WTC11 (cell line): ENCODE measurements around the gene CEACAM16. TPM values are rescaled to one million over a fixed set of nuclear protein-coding genes. Genes with fewer than 3 reads are reported as not detected.

Source experiments
- ATAC-seq: fragments of 200-7000 bp; cut with Tn5 transposase; 2 replicates; pipeline ENCODE4 v1.10.0; 2021; ENCODE audit warnings: mild to moderate bottlenecking, moderate library complexity
- CTCF ChIA-PET: fragments of 300-600 bp; sonication (Branson Sonifier 250); formaldehyde crosslinking; loops from one replicate; lab custom pipeline; 2021; ENCODE audit warnings: antibody characterized with exemption; lab: Charles Lee
- POLR2A ChIA-PET: fragments of 350-600 bp; sonication (Branson Sonifier 250); formaldehyde crosslinking; loops from one replicate; lab custom pipeline; 2021; ENCODE audit warnings: antibody characterized with exemption; lab: Charles Lee
- DNase-seq: peaks from one replicate; pipeline ENCODE4 v3.0.0; 2021; ENCODE audit warnings: low spot score
- H3K27ac Mint-ChIP-seq: 2 replicates; pipeline ENCODE4 v1.8.0; 2021; ENCODE audit warnings: mixed read lengths
- H3K27me3 Mint-ChIP-seq: 2 replicates; pipeline ENCODE4 v1.8.0; 2021; ENCODE audit warnings: low read depth, mild to moderate bottlenecking, moderate library complexity, mixed read lengths
- H3K36me3 Mint-ChIP-seq: 2 replicates; pipeline ENCODE4 v1.8.0; 2021; ENCODE audit warnings: mixed read lengths
- H3K4me1 Mint-ChIP-seq: 2 replicates; pipeline ENCODE4 v1.8.0; 2022; ENCODE audit warnings: mixed read lengths
- H3K4me3 Mint-ChIP-seq: 2 replicates; pipeline ENCODE4 v1.8.0; 2021; ENCODE audit warnings: mild to moderate bottlenecking, moderate library complexity, mixed read lengths
- H3K9me3 Mint-ChIP-seq: 2 replicates; pipeline ENCODE4 v1.8.0; 2021; ENCODE audit warnings: mixed read lengths
- ATF1 ChIP-seq: sonication (generic); formaldehyde crosslinking; IDR thresholded peaks from 2 replicates; pipeline ENCODE4 v1.8.1; 2023; ENCODE audit warnings: mild to moderate bottlenecking, moderate library complexity, missing genetic modification reagents
- EMX1 ChIP-seq: fragments of 250-450 bp; sonication (Bioruptor Pico); IDR thresholded peaks from 2 replicates; pipeline ENCODE4 v1.8.0; 2021; ENCODE audit warnings: mild to moderate bottlenecking
- ETV6 ChIP-seq: sonication (generic); formaldehyde crosslinking; IDR thresholded peaks from 2 replicates; pipeline ENCODE4 v1.8.1; 2022; ENCODE audit warnings: mild to moderate bottlenecking, missing genetic modification reagents
- KAT7 ChIP-seq: sonication (generic); formaldehyde crosslinking; IDR thresholded peaks from 2 replicates; pipeline ENCODE4 v1.8.1; 2023; ENCODE audit warnings: missing genetic modification reagents, mild to moderate bottlenecking, borderline replicate concordance
- NR1H2 ChIP-seq: sonication (generic); formaldehyde crosslinking; IDR thresholded peaks from 2 replicates; pipeline ENCODE4 v1.9.0; 2021; ENCODE audit warnings: mild to moderate bottlenecking, moderate library complexity, missing genetic modification reagents
- NR3C1 ChIP-seq: sonication (generic); formaldehyde crosslinking; conservative IDR thresholded peaks from 2 replicates; pipeline ENCODE4 v1.8.1; 2023; ENCODE audit warnings: low read depth, mild to moderate bottlenecking, missing genetic modification reagents
- OVOL2 ChIP-seq: fragments of 250-450 bp; sonication (Bioruptor Pico); IDR thresholded peaks from 2 replicates; pipeline ENCODE4 v1.9.0; 2021; ENCODE audit warnings: mild to moderate bottlenecking, borderline replicate concordance
- PRRX2 ChIP-seq: fragments of 250-450 bp; sonication (Bioruptor Pico); IDR thresholded peaks from 2 replicates; pipeline ENCODE4 v1.8.0; 2021; ENCODE audit warnings: mild to moderate bottlenecking
- RELA ChIP-seq: sonication (generic); formaldehyde crosslinking; IDR thresholded peaks from 2 replicates; pipeline ENCODE4 v1.8.1; 2022; ENCODE audit warnings: missing genetic modification reagents, mild to moderate bottlenecking, borderline replicate concordance
- TEAD1 ChIP-seq: sonication (generic); formaldehyde crosslinking; IDR thresholded peaks from 2 replicates; pipeline ENCODE4 v1.8.0; 2022; ENCODE audit warnings: mild to moderate bottlenecking, missing genetic modification reagents
- TEAD4 ChIP-seq: sonication (generic); formaldehyde crosslinking; IDR thresholded peaks from 2 replicates; pipeline ENCODE4 v1.8.0; 2022; ENCODE audit warnings: mild to moderate bottlenecking, missing genetic modification reagents
- TP53 ChIP-seq: sonication (generic); formaldehyde crosslinking; IDR thresholded peaks from 2 replicates; pipeline ENCODE4 v1.8.1; 2023; ENCODE audit warnings: mild to moderate bottlenecking, missing genetic modification reagents
- ZNF263 ChIP-seq: sonication (generic); formaldehyde crosslinking; IDR thresholded peaks from 2 replicates; pipeline ENCODE4 v1.8.1; 2022; ENCODE audit warnings: low read depth, mild to moderate bottlenecking, moderate library complexity, missing genetic modification reagents
- ZNF317 ChIP-seq: sonication (generic); formaldehyde crosslinking; IDR thresholded peaks from 2 replicates; pipeline ENCODE4 v1.8.1; 2023; ENCODE audit warnings: low read depth, mild to moderate bottlenecking, moderate library complexity, missing genetic modification reagents, borderline replicate concordance
- ZNF423 ChIP-seq: fragments of 250-450 bp; sonication (Bioruptor Pico); IDR thresholded peaks from 2 replicates; pipeline ENCODE4 v2.1.2; 2022; ENCODE audit warnings: mild to moderate bottlenecking, moderate library complexity
- total RNA-seq: library from RNA; stranded (reverse); gene quantifications from 3 replicates; pipeline ENCODE4 v1.2.3, GENCODE V29; 2021
- TF ChIP-seq, protein P1 (sequence below): sonication (generic); formaldehyde crosslinking; IDR thresholded peaks from 2 replicates; pipeline ENCODE4 v1.8.1; 2023; ENCODE audit warnings: mild to moderate bottlenecking, missing genetic modification reagents
- TF ChIP-seq, protein P2 (sequence below): sonication (generic); formaldehyde crosslinking; IDR thresholded peaks from 2 replicates; pipeline ENCODE4 v1.8.1; 2022; ENCODE audit warnings: missing genetic modification reagents, borderline replicate concordance
- TF ChIP-seq, protein P3 (sequence below): sonication (generic); formaldehyde crosslinking; IDR thresholded peaks from 2 replicates; pipeline ENCODE4 v1.8.1; 2022; ENCODE audit warnings: low read depth, mild to moderate bottlenecking, moderate library complexity, missing genetic modification reagents, borderline replicate concordance
- TF ChIP-seq, protein P4 (sequence below): fragments of 250-450 bp; sonication (Bioruptor Pico); IDR thresholded peaks from 2 replicates; pipeline ENCODE4 v1.9.0; 2021; ENCODE audit warnings: mild to moderate bottlenecking
- TF ChIP-seq, protein P5 (sequence below): fragments of 250-450 bp; sonication (Bioruptor Pico); IDR thresholded peaks from 2 replicates; pipeline ENCODE4 v2.1.2; 2022; ENCODE audit warnings: mild to moderate bottlenecking, moderate library complexity
- TF ChIP-seq, protein P6 (sequence below): sonication (generic); formaldehyde crosslinking; IDR thresholded peaks from 2 replicates; pipeline ENCODE4 v1.8.0; 2022; ENCODE audit warnings: mild to moderate bottlenecking, missing genetic modification reagents
- TF ChIP-seq, protein P7 (sequence below): sonication (generic); formaldehyde crosslinking; IDR thresholded peaks from 2 replicates; pipeline ENCODE4 v1.8.0; 2023; ENCODE audit warnings: mild to moderate bottlenecking, missing genetic modification reagents
- TF ChIP-seq, protein P8 (sequence below): sonication (generic); formaldehyde crosslinking; IDR thresholded peaks from 2 replicates; pipeline ENCODE4 v1.8.0; 2022; ENCODE audit warnings: mild to moderate bottlenecking, missing genetic modification reagents

CEACAM16 gene
- total RNA-seq, 1 experiment from 2014 or later, result not detected

DNA sequence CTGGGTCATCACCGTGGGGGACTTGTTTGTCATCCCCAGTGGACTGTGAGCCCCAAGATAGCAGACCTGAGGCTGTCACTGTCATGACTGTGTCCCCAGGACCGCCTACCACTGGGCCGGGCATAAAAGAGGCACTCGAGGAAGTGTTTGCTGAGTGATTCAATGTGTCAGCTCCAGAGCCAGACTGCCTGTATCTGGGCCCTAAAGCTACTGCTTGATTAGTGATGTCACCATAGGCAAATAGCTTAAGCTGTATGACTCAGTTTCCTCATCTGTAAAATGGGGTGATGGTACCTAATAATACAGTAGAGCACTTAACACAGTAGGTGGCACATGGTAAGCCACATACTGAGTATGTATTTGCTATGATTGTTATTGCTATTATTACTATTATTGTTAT is 38.9 kb upstream of the CEACAM16 start:
- no peak for TF ChIP-seq ZNF263 (CRISPR knock-in tag)
- TF ChIP-seq ZNF317 (CRISPR knock-in tag), result no peak
- TF ChIP-seq, protein P1, sequence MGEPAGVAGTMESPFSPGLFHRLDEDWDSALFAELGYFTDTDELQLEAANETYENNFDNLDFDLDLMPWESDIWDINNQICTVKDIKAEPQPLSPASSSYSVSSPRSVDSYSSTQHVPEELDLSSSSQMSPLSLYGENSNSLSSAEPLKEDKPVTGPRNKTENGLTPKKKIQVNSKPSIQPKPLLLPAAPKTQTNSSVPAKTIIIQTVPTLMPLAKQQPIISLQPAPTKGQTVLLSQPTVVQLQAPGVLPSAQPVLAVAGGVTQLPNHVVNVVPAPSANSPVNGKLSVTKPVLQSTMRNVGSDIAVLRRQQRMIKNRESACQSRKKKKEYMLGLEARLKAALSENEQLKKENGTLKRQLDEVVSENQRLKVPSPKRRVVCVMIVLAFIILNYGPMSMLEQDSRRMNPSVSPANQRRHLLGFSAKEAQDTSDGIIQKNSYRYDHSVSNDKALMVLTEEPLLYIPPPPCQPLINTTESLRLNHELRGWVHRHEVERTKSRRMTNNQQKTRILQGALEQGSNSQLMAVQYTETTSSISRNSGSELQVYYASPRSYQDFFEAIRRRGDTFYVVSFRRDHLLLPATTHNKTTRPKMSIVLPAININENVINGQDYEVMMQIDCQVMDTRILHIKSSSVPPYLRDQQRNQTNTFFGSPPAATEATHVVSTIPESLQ (CRISPR knock-in tag), result no peak
- TF ChIP-seq NR1H2 (CRISPR knock-in tag), result no peak
- TF ChIP-seq TP53 (CRISPR knock-in tag), result no peak
- TF ChIP-seq, protein P2, sequence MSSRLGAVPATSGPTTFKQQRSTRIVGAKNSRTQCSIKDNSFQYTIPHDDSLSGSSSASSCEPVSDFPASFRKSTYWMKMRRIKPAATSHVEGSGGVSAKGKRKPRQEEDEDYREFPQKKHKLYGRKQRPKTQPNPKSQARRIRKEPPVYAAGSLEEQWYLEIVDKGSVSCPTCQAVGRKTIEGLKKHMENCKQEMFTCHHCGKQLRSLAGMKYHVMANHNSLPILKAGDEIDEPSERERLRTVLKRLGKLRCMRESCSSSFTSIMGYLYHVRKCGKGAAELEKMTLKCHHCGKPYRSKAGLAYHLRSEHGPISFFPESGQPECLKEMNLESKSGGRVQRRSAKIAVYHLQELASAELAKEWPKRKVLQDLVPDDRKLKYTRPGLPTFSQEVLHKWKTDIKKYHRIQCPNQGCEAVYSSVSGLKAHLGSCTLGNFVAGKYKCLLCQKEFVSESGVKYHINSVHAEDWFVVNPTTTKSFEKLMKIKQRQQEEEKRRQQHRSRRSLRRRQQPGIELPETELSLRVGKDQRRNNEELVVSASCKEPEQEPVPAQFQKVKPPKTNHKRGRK, result no peak
- no peak for TF ChIP-seq TEAD1 (CRISPR knock-in tag)
- TF ChIP-seq, protein P3, sequence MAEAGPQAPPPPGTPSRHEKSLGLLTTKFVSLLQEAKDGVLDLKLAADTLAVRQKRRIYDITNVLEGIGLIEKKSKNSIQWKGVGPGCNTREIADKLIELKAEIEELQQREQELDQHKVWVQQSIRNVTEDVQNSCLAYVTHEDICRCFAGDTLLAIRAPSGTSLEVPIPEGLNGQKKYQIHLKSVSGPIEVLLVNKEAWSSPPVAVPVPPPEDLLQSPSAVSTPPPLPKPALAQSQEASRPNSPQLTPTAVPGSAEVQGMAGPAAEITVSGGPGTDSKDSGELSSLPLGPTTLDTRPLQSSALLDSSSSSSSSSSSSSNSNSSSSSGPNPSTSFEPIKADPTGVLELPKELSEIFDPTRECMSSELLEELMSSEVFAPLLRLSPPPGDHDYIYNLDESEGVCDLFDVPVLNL, result no peak
- TF ChIP-seq, protein P4, sequence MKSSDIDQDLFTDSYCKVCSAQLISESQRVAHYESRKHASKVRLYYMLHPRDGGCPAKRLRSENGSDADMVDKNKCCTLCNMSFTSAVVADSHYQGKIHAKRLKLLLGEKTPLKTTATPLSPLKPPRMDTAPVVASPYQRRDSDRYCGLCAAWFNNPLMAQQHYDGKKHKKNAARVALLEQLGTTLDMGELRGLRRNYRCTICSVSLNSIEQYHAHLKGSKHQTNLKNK, result no peak
- TF ChIP-seq PRRX2 (CRISPR knock-in tag), result no peak
- no peak for TF ChIP-seq ZNF423 (CRISPR knock-in tag)
- TF ChIP-seq, protein P5, sequence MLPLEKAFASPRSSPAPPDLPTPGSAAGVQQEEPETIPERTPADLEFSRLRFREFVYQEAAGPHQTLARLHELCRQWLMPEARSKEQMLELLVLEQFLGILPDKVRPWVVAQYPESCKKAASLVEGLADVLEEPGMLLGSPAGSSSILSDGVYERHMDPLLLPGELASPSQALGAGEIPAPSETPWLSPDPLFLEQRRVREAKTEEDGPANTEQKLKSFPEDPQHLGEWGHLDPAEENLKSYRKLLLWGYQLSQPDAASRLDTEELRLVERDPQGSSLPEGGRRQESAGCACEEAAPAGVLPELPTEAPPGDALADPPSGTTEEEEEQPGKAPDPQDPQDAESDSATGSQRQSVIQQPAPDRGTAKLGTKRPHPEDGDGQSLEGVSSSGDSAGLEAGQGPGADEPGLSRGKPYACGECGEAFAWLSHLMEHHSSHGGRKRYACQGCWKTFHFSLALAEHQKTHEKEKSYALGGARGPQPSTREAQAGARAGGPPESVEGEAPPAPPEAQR, result no peak
- TF ChIP-seq, all 79 proteins: peak for 0
- ChIA-PET POLR2A (no interaction called here), CTCF (interaction anchor here (1.5 to 6.5 kb wide), 3 partner anchors 65 to 89 kb away, joined by 3 to 44 read pairs (median 5); no protein-coding TSS in a partner anchor)
- Mint-ChIP-seq H3K27me3 (no peaks in the 10 kb centered on the region), H3K4me3 (no peak overlapping the region), H3K27ac (no peak overlapping the region), H3K9me3 (no peaks in the 10 kb centered on the region), H3K4me1 (no peaks in the 10 kb centered on the region), H3K36me3 (peaks cover 37% of the 10 kb centered on the region)
- DNase-seq (no peak), ATAC-seq (no peak)

DNA sequence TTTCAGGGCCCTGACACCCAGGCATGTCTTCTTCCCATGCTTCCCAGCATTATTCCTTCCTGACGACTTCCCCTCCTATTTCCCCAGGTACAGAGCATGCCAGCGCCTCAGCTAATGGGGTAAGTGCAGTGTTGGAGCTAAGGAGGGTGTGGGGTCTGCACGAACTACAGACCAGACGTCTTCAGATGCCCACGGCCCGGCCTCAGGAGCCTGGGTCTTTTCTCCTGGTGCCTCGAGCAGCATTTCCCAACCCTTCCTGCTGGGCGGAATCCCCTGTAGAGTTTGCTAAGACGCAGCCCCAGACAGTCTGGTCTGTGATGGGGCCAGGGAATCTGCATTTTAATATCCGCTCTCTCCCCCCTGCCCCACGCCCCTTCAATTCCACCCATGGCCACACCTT is 37.7 kb upstream of the CEACAM16 start:
- no peaks in the 10 kb centered on the region for H3K9me3 Mint-ChIP-seq
- ChIA-PET POLR2A (no interaction called here), CTCF (interaction anchor here (1.5 to 6.5 kb wide), 2 partner anchors 84 to 90 kb away, joined by 5 to 44 read pairs; no protein-coding TSS in a partner anchor)
- H3K36me3 Mint-ChIP-seq, result peaks cover 29% of the 10 kb centered on the region
- 0 out of 2 replicates have a peak, but pooled peaks cover 4% of the 10 kb centered on the region for H3K4me1 Mint-ChIP-seq
- H3K27me3 Mint-ChIP-seq, result no peaks in the 10 kb centered on the region
- H3K27ac Mint-ChIP-seq, result no peak overlapping the region
- ATAC-seq (no peak), DNase-seq (no peak)
- no peak overlapping the region for H3K4me3 Mint-ChIP-seq
- TF ChIP-seq KAT7 (CRISPR knock-in tag) (no peak), ETV6 (CRISPR knock-in tag) (no peak), ZNF317 (CRISPR knock-in tag) (no peak), ATF1 (CRISPR knock-in tag) (no peak), RELA (CRISPR knock-in tag) (no peak), OVOL2 (CRISPR knock-in tag) (no peak), EMX1 (CRISPR knock-in tag) (no peak), TEAD4 (CRISPR knock-in tag) (no peak), NR3C1 (CRISPR knock-in tag) (no peak)
- TF ChIP-seq, protein P6, sequence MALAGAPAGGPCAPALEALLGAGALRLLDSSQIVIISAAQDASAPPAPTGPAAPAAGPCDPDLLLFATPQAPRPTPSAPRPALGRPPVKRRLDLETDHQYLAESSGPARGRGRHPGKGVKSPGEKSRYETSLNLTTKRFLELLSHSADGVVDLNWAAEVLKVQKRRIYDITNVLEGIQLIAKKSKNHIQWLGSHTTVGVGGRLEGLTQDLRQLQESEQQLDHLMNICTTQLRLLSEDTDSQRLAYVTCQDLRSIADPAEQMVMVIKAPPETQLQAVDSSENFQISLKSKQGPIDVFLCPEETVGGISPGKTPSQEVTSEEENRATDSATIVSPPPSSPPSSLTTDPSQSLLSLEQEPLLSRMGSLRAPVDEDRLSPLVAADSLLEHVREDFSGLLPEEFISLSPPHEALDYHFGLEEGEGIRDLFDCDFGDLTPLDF, result no peak
- TF ChIP-seq, protein P7, sequence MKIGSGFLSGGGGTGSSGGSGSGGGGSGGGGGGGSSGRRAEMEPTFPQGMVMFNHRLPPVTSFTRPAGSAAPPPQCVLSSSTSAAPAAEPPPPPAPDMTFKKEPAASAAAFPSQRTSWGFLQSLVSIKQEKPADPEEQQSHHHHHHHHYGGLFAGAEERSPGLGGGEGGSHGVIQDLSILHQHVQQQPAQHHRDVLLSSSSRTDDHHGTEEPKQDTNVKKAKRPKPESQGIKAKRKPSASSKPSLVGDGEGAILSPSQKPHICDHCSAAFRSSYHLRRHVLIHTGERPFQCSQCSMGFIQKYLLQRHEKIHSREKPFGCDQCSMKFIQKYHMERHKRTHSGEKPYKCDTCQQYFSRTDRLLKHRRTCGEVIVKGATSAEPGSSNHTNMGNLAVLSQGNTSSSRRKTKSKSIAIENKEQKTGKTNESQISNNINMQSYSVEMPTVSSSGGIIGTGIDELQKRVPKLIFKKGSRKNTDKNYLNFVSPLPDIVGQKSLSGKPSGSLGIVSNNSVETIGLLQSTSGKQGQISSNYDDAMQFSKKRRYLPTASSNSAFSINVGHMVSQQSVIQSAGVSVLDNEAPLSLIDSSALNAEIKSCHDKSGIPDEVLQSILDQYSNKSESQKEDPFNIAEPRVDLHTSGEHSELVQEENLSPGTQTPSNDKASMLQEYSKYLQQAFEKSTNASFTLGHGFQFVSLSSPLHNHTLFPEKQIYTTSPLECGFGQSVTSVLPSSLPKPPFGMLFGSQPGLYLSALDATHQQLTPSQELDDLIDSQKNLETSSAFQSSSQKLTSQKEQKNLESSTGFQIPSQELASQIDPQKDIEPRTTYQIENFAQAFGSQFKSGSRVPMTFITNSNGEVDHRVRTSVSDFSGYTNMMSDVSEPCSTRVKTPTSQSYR (CRISPR knock-in tag), result no peak
- TF ChIP-seq, protein P8, sequence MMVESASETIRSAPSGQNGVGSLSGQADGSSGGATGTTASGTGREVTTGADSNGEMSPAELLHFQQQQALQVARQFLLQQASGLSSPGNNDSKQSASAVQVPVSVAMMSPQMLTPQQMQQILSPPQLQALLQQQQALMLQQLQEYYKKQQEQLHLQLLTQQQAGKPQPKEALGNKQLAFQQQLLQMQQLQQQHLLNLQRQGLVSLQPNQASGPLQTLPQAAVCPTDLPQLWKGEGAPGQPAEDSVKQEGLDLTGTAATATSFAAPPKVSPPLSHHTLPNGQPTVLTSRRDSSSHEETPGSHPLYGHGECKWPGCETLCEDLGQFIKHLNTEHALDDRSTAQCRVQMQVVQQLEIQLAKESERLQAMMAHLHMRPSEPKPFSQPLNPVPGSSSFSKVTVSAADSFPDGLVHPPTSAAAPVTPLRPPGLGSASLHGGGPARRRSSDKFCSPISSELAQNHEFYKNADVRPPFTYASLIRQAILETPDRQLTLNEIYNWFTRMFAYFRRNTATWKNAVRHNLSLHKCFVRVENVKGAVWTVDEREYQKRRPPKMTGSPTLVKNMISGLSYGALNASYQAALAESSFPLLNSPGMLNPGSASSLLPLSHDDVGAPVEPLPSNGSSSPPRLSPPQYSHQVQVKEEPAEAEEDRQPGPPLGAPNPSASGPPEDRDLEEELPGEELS, result no peak
